GM23338 (cell line): ENCODE data around the gene BIN1. TPM values are rescaled to one million over a fixed set of nuclear protein-coding genes. Genes with fewer than 3 reads are reported as not detected.

Experiments
- ATAC-seq: fragments of 200-7000 bp; cut with Tn5 transposase; 3 replicates; pipeline ENCODE4 v1.9.1; 2020
- DNase-seq: peaks from one replicate; pipeline ENCODE4 v3.0.0-alpha.2; 2015; ENCODE audit warnings: low spot score
- H2AFZ ChIP-seq: fragments of 200-600 bp; sonication (generic); 2 replicates; pipeline ENCODE4 v1.8.0; 2016; ENCODE audit warnings: antibody characterized with exemption, mild to moderate bottlenecking, moderate library complexity
- H3F3A ChIP-seq: fragments of 200-600 bp; sonication (generic); replicated peaks from 2 replicates; pipeline ENCODE4 v1.8.0; 2017; ENCODE audit warnings: antibody characterized with exemption, mixed run types, low read depth
- H3K27ac ChIP-seq: fragments of 200-600 bp; sonication (generic); 2 replicates; pipeline ENCODE4 v1.6.1; 2016; ENCODE audit warnings: low read depth
- H3K27me3 ChIP-seq: fragments of 200-600 bp; sonication (generic); 2 replicates; pipeline ENCODE4 v1.8.0; 2016; ENCODE audit warnings: mild to moderate bottlenecking, mixed run types, moderate library complexity; ENCODE audit not compliant: insufficient read depth
- H3K36me3 ChIP-seq: fragments of 200-600 bp; sonication (generic); 2 replicates; pipeline ENCODE4 v1.8.0; 2016; ENCODE audit warnings: mild to moderate bottlenecking; ENCODE audit not compliant: insufficient read depth
- H3K4me1 ChIP-seq: fragments of 200-600 bp; sonication (generic); 2 replicates; pipeline ENCODE4 v1.8.0; 2016; ENCODE audit warnings: mild to moderate bottlenecking, moderate library complexity; ENCODE audit not compliant: insufficient read depth
- H3K4me2 ChIP-seq: fragments of 200-600 bp; sonication (generic); 2 replicates; pipeline ENCODE4 v1.7.1; 2017; ENCODE audit warnings: mixed run types
- H3K4me3 ChIP-seq: fragments of 200-600 bp; sonication (generic); 2 replicates; pipeline ENCODE4 v1.6.1; 2016; ENCODE audit warnings: mixed run types
- H3K79me2 ChIP-seq: fragments of 200-600 bp; sonication (generic); replicated peaks from 2 replicates; pipeline ENCODE4 v1.8.0; 2017; ENCODE audit warnings: mild to moderate bottlenecking; ENCODE audit not compliant: insufficient read depth
- H3K9me2 ChIP-seq: fragments of 200-600 bp; sonication (generic); 2 replicates; pipeline ENCODE4 v1.8.0; 2017; ENCODE audit not compliant: insufficient read depth
- H4K20me1 ChIP-seq: fragments of 200-600 bp; sonication (generic); replicated peaks from 2 replicates; pipeline ENCODE4 v1.8.0; 2017; ENCODE audit warnings: mild to moderate bottlenecking; ENCODE audit not compliant: insufficient read depth
- H3K27ac Mint-ChIP-seq: 2 replicates; pipeline ENCODE4 v1.8.0; 2020; ENCODE audit warnings: inconsistent platforms, mild to moderate bottlenecking, moderate library complexity, mixed read lengths
- H3K27me3 Mint-ChIP-seq: 3 replicates; pipeline ENCODE4 v1.8.0; 2022; ENCODE audit warnings: low read depth, mild to moderate bottlenecking, moderate library complexity, mixed read lengths, inconsistent platforms; ENCODE audit not compliant: insufficient read depth, poor library complexity
- H3K36me3 Mint-ChIP-seq: 3 replicates; pipeline ENCODE4 v1.8.0; 2021; ENCODE audit warnings: low read depth, mild to moderate bottlenecking, inconsistent platforms, moderate library complexity, mixed read lengths
- H3K4me1 Mint-ChIP-seq: 3 replicates; pipeline ENCODE4 v1.8.0; 2020; ENCODE audit warnings: mild to moderate bottlenecking, inconsistent platforms, mixed read lengths
- H3K4me3 Mint-ChIP-seq: 3 replicates; pipeline ENCODE4 v1.8.0; 2021; ENCODE audit warnings: moderate library complexity, mild to moderate bottlenecking, inconsistent platforms, mixed read lengths
- H3K9me3 Mint-ChIP-seq: 3 replicates; pipeline ENCODE4 v1.8.0; 2020; ENCODE audit warnings: moderate library complexity, mild to moderate bottlenecking, inconsistent platforms, mixed read lengths
- CREB1 ChIP-seq: fragments of 250-450 bp; sonication (Bioruptor Pico); IDR thresholded peaks from 2 replicates; pipeline ENCODE4 v1.5.0; 2020; ENCODE audit warnings: low read depth, mild to moderate bottlenecking, moderate library complexity
- ETS1 ChIP-seq: IDR thresholded peaks from 2 replicates; pipeline ENCODE4 v1.6.1; 2016; ENCODE audit warnings: antibody characterized with exemption
- JUNB ChIP-seq: IDR thresholded peaks from one replicate; pipeline ENCODE4 v1.6.1; 2016; ENCODE audit warnings: antibody characterized with exemption; ENCODE audit not compliant: unreplicated experiment
- NANOG ChIP-seq: IDR thresholded peaks from 2 replicates; pipeline ENCODE4 v1.6.1; 2016; ENCODE audit warnings: antibody characterized with exemption, borderline replicate concordance
- POLR2AphosphoS5 ChIP-seq: IDR thresholded peaks from 2 replicates; pipeline ENCODE4 v1.6.1; 2016; ENCODE audit warnings: antibody characterized with exemption, low read depth
- STAT1 ChIP-seq: IDR thresholded peaks from one replicate; pipeline ENCODE4 v1.6.1; 2016; ENCODE audit warnings: antibody characterized with exemption; ENCODE audit not compliant: unreplicated experiment
- ZNF114 ChIP-seq: fragments of 250-450 bp; sonication (Bioruptor Pico); IDR thresholded peaks from 2 replicates; pipeline ENCODE4 v1.5.0; 2020; ENCODE audit warnings: mild to moderate bottlenecking, moderate library complexity
- long read RNA-seq: library from polyadenylated mRNA; unstranded; transcript quantifications from one replicate; pipeline ENCODE4 v2.0.0, GENCODE V29; 2020; ENCODE audit not compliant: unreplicated experiment
- polyA plus RNA-seq: library from polyadenylated mRNA; unstranded; fragments of >200 nt; fragmentation: Nextera tagmentation; extraction: Ambion mirVana; gene quantifications from 2 replicates; pipeline ENCODE4 v1.2.1, GENCODE V29; 2016
- total RNA-seq: library from RNA; depleted of rRNA; stranded (reverse); fragments of >200 nt; shearing (Covaris generic); gene quantifications from 2 replicates; pipeline ENCODE4 v1.2.3, GENCODE V29; 2014; rRNA removed
- TF ChIP-seq, protein P1 (sequence below): IDR thresholded peaks from one replicate; pipeline ENCODE4 v1.6.1; 2018; ENCODE audit warnings: antibody characterized with exemption; ENCODE audit not compliant: unreplicated experiment
- TF ChIP-seq, protein P2 (sequence below): fragments of 250-450 bp; sonication (Bioruptor Pico); IDR thresholded peaks from 2 replicates; pipeline ENCODE4 v1.5.0; 2020; ENCODE audit warnings: mild to moderate bottlenecking, moderate library complexity

The BIN1 gene
- total RNA-seq = 52.7 and 56.4 TPM in 2 replicates
- 30.0 and 30.1 TPM in 2 replicates for polyA plus RNA-seq
- long read RNA-seq, transcript BIN1-211 (14 exons, 2,143 nt) = major isoform, 7 of 28 reads
- long read RNA-seq, transcript BIN1-209 (15 exons, 2,293 nt) = minor isoform, 6 of 28 reads
- long read RNA-seq, partial matches to known transcripts = 2 of 28 reads
- long read RNA-seq, other reads (novel, unspliced or antisense) = 10 of 28 reads

DNA sequence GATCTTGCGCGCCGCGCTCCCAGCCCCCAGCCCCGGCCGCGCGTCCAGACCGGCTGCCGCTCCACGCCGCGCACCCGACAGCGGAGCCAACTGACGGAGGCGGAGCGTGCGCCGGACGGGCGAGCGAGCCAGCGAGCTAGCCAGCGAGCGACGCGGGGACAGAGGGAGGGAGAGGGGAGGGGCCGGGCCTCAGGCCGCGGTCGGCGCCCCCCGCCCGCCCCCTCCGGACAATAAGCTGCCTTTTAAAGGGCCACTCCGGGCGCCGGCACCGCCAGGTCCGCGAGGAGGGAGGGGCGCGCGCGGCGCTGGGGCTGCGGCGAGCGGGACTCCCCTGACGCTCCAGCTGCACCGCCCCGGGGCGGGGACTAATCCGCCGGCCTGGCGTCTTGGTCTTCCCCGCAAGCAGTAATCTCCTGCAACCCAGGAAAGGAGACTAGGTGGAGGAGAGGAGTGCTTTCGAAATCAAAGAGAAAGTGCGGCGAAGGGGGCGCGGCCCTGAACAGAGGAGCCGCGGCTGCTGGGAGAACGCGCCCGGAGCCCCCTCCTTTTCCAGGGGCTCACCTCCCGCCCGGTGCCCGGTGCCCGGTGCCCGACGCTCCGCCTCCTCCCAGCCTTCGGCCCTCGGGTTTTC lies at the start of gene BIN1:
BIN1 (minus strand) TSS at position 164 of the 631 bp plus-strand sequence. CDS start 211 bp downstream, outside the sequence.
- H3K4me2 ChIP-seq = peak within 1 kb of the TSS; percentile 95
- Mint-ChIP-seq H3K27ac (no peak within 1 kb of the TSS; the same call in 1 of the 2 replicates), H3K9me3 (no peaks in the 10 kb centered on the region; the same call in 2 of the 3 replicates), H3K4me1 (peaks cover 30% of the 10 kb centered on the region), H3K27me3 (peaks cover 10% of the 10 kb centered on the region), H3K36me3 (0 out of 3 replicates have a peak, but pooled peaks cover 5% of the 10 kb centered on the region), H3K4me3 (peak within 1 kb of the TSS; percentile 85)
- peak within 1 kb of the TSS; percentile 94 for H2AFZ ChIP-seq
- H3K79me2 ChIP-seq = peaks cover 28% of the 10 kb centered on the region
- no peaks in the 10 kb centered on the region for H3K36me3 ChIP-seq
- H3F3A ChIP-seq = peaks cover 9% of the 10 kb centered on the region
- H3K27me3 ChIP-seq = 0 out of 2 replicates have a peak, but pooled peaks cover 11% of the 10 kb centered on the region
- TF ChIP-seq CREB1 (CRISPR knock-in tag) = peak; percentile 13; the same call in 1 of the 2 replicates
- peak; percentile 43; the same call in 1 of the 2 replicates for TF ChIP-seq POLR2AphosphoS5
- TF ChIP-seq ZNF114 (CRISPR knock-in tag) = no peak
- no peak within 1 kb of the TSS for H3K27ac ChIP-seq
- H3K4me3 ChIP-seq = peak within 1 kb of the TSS; percentile 85
- DNase-seq (peak; percentile 90), ATAC-seq (peak; percentile 75)
- no peaks in the 10 kb centered on the region for H3K9me2 ChIP-seq
- H4K20me1 ChIP-seq = no peaks in the 10 kb centered on the region
- peaks cover 20% of the 10 kb centered on the region for H3K4me1 ChIP-seq

- Mint-ChIP-seq H3K27me3 (peaks cover 14% of the 10 kb centered on the region), H3K4me3 (no peak overlapping the region), H3K36me3 (peaks cover 4% of the 10 kb centered on the region; the same call in 1 of the 3 replicates), H3K4me1 (peaks cover 17% of the 10 kb centered on the region; the same call in 2 of the 3 replicates), H3K27ac (no peak overlapping the region), H3K9me3 (peaks cover 16% of the 10 kb centered on the region; the same call in 2 of the 3 replicates)
- no peak for DNase-seq
- no peak for ATAC-seq
- Histone ChIP-seq H3K27me3 (no peaks in the 10 kb centered on the region), H3K4me3 (no peak overlapping the region), H4K20me1 (no peaks in the 10 kb centered on the region), H2AFZ (no peak overlapping the region), H3K4me1 (peaks cover 12% of the 10 kb centered on the region), H3F3A (no peaks in the 10 kb centered on the region), H3K36me3 (no peaks in the 10 kb centered on the region), H3K27ac (no peak overlapping the region), H3K9me2 (no peaks in the 10 kb centered on the region), H3K4me2 (no peak overlapping the region), H3K79me2 (no peaks in the 10 kb centered on the region)
- TF ChIP-seq JUNB (no peak), STAT1 (no peak), POLR2AphosphoS5 (no peak), NANOG (no peak), ETS1 (no peak)
- TF ChIP-seq, protein P1, sequence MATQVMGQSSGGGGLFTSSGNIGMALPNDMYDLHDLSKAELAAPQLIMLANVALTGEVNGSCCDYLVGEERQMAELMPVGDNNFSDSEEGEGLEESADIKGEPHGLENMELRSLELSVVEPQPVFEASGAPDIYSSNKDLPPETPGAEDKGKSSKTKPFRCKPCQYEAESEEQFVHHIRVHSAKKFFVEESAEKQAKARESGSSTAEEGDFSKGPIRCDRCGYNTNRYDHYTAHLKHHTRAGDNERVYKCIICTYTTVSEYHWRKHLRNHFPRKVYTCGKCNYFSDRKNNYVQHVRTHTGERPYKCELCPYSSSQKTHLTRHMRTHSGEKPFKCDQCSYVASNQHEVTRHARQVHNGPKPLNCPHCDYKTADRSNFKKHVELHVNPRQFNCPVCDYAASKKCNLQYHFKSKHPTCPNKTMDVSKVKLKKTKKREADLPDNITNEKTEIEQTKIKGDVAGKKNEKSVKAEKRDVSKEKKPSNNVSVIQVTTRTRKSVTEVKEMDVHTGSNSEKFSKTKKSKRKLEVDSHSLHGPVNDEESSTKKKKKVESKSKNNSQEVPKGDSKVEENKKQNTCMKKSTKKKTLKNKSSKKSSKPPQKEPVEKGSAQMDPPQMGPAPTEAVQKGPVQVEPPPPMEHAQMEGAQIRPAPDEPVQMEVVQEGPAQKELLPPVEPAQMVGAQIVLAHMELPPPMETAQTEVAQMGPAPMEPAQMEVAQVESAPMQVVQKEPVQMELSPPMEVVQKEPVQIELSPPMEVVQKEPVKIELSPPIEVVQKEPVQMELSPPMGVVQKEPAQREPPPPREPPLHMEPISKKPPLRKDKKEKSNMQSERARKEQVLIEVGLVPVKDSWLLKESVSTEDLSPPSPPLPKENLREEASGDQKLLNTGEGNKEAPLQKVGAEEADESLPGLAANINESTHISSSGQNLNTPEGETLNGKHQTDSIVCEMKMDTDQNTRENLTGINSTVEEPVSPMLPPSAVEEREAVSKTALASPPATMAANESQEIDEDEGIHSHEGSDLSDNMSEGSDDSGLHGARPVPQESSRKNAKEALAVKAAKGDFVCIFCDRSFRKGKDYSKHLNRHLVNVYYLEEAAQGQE = no peak
- TF ChIP-seq, protein P2, sequence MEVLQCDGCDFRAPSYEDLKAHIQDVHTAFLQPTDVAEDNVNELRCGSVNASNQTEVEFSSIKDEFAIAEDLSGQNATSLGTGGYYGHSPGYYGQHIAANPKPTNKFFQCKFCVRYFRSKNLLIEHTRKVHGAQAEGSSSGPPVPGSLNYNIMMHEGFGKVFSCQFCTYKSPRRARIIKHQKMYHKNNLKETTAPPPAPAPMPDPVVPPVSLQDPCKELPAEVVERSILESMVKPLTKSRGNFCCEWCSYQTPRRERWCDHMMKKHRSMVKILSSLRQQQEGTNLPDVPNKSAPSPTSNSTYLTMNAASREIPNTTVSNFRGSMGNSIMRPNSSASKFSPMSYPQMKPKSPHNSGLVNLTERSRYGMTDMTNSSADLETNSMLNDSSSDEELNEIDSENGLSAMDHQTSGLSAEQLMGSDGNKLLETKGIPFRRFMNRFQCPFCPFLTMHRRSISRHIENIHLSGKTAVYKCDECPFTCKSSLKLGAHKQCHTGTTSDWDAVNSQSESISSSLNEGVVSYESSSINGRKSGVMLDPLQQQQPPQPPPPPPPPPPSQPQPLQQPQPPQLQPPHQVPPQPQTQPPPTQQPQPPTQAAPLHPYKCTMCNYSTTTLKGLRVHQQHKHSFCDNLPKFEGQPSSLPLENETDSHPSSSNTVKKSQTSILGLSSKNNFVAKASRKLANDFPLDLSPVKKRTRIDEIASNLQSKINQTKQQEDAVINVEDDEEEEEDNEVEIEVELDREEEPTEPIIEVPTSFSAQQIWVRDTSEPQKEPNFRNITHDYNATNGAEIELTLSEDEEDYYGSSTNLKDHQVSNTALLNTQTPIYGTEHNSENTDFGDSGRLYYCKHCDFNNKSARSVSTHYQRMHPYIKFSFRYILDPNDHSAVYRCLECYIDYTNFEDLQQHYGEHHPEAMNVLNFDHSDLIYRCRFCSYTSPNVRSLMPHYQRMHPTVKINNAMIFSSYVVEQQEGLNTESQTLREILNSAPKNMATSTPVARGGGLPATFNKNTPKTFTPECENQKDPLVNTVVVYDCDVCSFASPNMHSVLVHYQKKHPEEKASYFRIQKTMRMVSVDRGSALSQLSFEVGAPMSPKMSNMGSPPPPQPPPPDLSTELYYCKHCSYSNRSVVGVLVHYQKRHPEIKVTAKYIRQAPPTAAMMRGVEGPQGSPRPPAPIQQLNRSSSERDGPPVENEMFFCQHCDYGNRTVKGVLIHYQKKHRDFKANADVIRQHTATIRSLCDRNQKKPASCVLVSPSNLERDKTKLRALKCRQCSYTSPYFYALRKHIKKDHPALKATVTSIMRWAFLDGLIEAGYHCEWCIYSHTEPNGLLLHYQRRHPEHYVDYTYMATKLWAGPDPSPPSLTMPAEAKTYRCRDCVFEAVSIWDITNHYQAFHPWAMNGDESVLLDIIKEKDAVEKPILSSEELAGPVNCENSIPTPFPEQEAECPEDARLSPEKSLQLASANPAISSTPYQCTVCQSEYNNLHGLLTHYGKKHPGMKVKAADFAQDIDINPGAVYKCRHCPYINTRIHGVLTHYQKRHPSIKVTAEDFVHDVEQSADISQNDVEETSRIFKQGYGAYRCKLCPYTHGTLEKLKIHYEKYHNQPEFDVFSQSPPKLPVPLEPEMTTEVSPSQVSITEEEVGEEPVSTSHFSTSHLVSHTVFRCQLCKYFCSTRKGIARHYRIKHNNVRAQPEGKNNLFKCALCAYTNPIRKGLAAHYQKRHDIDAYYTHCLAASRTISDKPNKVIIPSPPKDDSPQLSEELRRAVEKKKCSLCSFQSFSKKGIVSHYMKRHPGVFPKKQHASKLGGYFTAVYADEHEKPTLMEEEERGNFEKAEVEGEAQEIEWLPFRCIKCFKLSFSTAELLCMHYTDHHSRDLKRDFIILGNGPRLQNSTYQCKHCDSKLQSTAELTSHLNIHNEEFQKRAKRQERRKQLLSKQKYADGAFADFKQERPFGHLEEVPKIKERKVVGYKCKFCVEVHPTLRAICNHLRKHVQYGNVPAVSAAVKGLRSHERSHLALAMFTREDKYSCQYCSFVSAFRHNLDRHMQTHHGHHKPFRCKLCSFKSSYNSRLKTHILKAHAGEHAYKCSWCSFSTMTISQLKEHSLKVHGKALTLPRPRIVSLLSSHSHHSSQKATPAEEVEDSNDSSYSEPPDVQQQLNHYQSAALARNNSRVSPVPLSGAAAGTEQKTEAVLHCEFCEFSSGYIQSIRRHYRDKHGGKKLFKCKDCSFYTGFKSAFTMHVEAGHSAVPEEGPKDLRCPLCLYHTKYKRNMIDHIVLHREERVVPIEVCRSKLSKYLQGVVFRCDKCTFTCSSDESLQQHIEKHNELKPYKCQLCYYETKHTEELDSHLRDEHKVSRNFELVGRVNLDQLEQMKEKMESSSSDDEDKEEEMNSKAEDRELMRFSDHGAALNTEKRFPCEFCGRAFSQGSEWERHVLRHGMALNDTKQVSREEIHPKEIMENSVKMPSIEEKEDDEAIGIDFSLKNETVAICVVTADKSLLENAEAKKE (CRISPR knock-in tag) = no peak
These were observed 49.0 kb upstream of the BIN1 start for GRCh38 chr2:127155947-127156346.
